ENCODE measurements around the gene NKPD1.

- TF ChIP-seq CTCF (IDR thresholded peaks at IDR 0.05 in 8 of 11, conservative IDR thresholded peaks at IDR 0.05 in 3 of 11) (no peak), POLR2A (IDR thresholded peaks at IDR 0.05) (no peak), POLR2AphosphoS5 (IDR thresholded peaks at IDR 0.05) (no peak)
These were observed 20.2 kb upstream of the NKPD1 start for GRCh38 chr19:45180936-45181335.

All from spleen (tissue), 7 donors.